MCF 10A (cell line): Measurements from ENCODE around the gene ARFGAP1. TPM values are rescaled to one million over a fixed set of nuclear protein-coding genes. Genes with fewer than 3 reads are reported as not detected.

Experiments
- BruUV-seq: library from RNA; stranded (reverse); fragments of 400-500 nt; replicated peaks from 2 replicates; lab custom pipeline; 2021; lab: Mats Ljungman, UMichigan
- CTCF ChIA-PET: fragments of 300-600 bp; sonication (Branson Sonifier 250); formaldehyde crosslinking; extraction: SDS; loops from one replicate; lab custom pipeline; 2021; ENCODE audit warnings: antibody characterized with exemption, inconsistent platforms; lab: Yijun Ruan, JAX
- POLR2A ChIA-PET: fragments of 300-600, 350-650 bp; sonication (Branson Sonifier 250); formaldehyde crosslinking; extraction: SDS; loops from one replicate; lab custom pipeline; 2020; ENCODE audit warnings: antibody characterized with exemption, inconsistent platforms; lab: Yijun Ruan, JAX
- DNase-seq: peaks from one replicate; pipeline ENCODE4 v3.0.0-alpha.2; 2018; ENCODE audit not compliant: unreplicated experiment
- H3K27ac Mint-ChIP-seq: one replicate; pipeline ENCODE4 v1.8.0; 2022; ENCODE audit warnings: mild to moderate bottlenecking, low read depth, mixed read lengths; ENCODE audit not compliant: unreplicated experiment
- H3K27me3 Mint-ChIP-seq: one replicate; pipeline ENCODE4 v1.8.0; 2022; ENCODE audit warnings: mixed read lengths; ENCODE audit not compliant: insufficient read depth, unreplicated experiment
- H3K36me3 Mint-ChIP-seq: one replicate; pipeline ENCODE4 v1.8.0; 2022; ENCODE audit warnings: mild to moderate bottlenecking, moderate library complexity, mixed read lengths; ENCODE audit not compliant: insufficient read depth, unreplicated experiment
- H3K4me1 Mint-ChIP-seq: one replicate; pipeline ENCODE4 v1.8.0; 2022; ENCODE audit warnings: mixed read lengths; ENCODE audit not compliant: insufficient read depth, unreplicated experiment
- H3K4me3 Mint-ChIP-seq: one replicate; pipeline ENCODE4 v1.8.0; 2022; ENCODE audit warnings: mild to moderate bottlenecking, moderate library complexity, mixed read lengths; ENCODE audit not compliant: unreplicated experiment
- H3K9me3 Mint-ChIP-seq: one replicate; pipeline ENCODE4 v1.8.0; 2022; ENCODE audit warnings: mixed read lengths; ENCODE audit not compliant: unreplicated experiment
- intact Hi-C: fragments of 100-400 bp; cut with micrococcal nuclease; formaldehyde crosslinking; loops from 2 replicates; pipeline ENCODE4 v1.14.1; 2022
- total RNA-seq: library from RNA; stranded (reverse); gene quantifications from 2 replicates; pipeline ENCODE4 v1.2.3, GENCODE V29; 2022
- TF ChIP-seq, protein P1 (sequence below): fragments of 200-600 bp; IDR thresholded peaks from one replicate; pipeline ENCODE4 v1.8.0; 2022; ENCODE audit warnings: antibody characterized with exemption, mild to moderate bottlenecking; ENCODE audit not compliant: unreplicated experiment

ARFGAP1 gene
- total RNA-seq, 1 experiment from 2014 or later, result 93.6 TPM

DNA sequence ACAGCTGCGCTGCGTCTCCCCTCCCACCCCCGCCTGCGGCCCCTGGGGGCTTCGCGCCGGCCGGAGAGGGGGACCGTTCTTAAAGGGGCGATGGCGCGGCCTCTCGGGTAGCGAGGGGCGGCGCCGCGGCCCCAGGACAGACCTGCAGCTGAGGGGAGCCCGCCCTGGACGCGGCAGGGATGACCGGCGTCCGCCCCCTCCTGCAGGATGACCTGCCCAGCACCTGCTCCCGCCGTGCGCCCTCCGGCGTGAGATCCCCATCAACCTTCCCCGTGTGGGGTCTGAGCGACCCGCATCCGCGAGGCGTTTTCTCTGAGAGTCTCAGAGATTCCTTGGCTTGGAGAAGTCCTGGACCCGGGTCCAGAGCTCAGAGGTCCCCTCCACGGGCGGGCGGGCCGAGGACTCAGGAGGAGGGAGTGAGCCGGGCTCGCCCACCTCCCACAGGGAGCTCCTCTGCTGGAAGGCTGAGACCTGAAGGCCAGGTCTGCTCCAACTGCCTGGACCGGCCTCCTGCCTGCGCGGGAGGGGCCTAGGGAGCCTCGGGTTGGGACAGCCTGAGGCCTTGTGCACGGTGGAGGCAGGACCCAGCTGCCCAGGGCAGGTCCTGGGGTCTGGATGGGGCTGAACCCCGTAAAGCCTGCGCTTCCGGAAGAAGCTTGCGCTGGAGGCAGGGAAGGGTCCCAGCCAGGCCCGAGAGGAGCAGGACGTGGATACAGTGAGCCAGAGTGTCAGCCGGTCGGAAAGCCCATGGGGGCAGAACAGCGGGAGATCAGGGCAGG is 17.8 kb upstream of the ARFGAP1 start:
- no TSS peak for BruUV-seq
- POLR2A ChIA-PET, result interaction anchor here (0.5 to 2.3 kb wide), 8 partner anchors 16 to 171 kb away, joined by 3 to 20 read pairs (median 4); partner anchors contain the start of gene ARFGAP1
- Mint-ChIP-seq H3K27ac (peak overlapping the region; percentile 89), H3K36me3 (no peaks in the 10 kb centered on the region), H3K4me3 (no peak overlapping the region), H3K4me1 (peaks cover 27% of the 10 kb centered on the region), H3K9me3 (peaks cover 7% of the 10 kb centered on the region), H3K27me3 (peaks cover 41% of the 10 kb centered on the region)
- intact Hi-C loops, result no loop called here
- DNase-seq, result no peak
- TF ChIP-seq, protein P1, sequence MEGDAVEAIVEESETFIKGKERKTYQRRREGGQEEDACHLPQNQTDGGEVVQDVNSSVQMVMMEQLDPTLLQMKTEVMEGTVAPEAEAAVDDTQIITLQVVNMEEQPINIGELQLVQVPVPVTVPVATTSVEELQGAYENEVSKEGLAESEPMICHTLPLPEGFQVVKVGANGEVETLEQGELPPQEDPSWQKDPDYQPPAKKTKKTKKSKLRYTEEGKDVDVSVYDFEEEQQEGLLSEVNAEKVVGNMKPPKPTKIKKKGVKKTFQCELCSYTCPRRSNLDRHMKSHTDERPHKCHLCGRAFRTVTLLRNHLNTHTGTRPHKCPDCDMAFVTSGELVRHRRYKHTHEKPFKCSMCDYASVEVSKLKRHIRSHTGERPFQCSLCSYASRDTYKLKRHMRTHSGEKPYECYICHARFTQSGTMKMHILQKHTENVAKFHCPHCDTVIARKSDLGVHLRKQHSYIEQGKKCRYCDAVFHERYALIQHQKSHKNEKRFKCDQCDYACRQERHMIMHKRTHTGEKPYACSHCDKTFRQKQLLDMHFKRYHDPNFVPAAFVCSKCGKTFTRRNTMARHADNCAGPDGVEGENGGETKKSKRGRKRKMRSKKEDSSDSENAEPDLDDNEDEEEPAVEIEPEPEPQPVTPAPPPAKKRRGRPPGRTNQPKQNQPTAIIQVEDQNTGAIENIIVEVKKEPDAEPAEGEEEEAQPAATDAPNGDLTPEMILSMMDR, result no peak
- CTCF ChIA-PET, result interaction anchor here (0.5 to 7.1 kb wide), 3 partner anchors 16 to 31 kb away, joined by 3 to 45 read pairs (median 5); no protein-coding TSS in a partner anchor

DNA sequence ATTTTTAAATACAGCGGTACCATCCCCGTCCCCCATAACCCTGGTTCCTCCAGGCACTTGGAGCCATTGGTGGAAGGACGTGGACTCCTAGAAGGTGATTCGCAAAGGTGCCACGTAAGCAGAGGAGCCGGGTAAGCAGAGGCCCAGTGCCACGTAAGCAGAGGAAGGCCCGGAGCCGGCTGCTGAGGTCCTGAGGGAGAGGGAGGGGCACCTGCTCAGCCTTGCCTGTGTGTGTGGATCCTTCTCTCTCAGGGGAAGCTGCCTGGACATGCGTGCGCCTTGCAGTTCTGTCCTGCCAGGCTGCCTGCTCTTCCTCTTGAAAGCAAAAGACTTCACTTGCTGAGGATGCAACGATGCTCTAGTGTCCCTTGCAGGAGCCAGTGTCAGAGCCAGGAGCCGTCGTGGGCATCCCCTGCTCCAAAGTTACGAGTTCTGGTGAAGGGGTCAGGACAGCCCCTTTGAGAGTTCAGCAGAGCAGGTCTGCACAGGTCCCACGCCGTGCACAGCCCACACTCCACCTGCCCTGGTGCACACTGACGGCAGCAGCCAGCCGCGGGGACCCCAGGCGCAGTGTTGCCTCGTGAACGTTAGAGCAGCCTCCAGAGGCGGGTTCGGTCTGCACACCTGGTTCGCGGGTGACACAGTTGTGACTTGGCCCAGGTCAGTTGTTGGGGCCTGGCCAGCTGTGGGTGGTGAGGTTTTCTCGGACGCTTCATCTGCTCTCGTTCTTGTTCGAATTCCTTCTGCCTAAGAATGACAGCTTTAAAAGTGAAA is 16.5 kb upstream of the ARFGAP1 start:
- Mint-ChIP-seq H3K27me3 (peaks cover 48% of the 10 kb centered on the region), H3K36me3 (no peaks in the 10 kb centered on the region), H3K4me3 (peak overlapping the region; percentile 47), H3K4me1 (peaks cover 22% of the 10 kb centered on the region), H3K9me3 (peaks cover 7% of the 10 kb centered on the region), H3K27ac (peak overlapping the region; percentile 89)
- intact Hi-C loops, result no loop called here
- BruUV-seq, result no TSS peak
- POLR2A ChIA-PET, result interaction anchor here (0.6 to 2.3 kb wide), 9 partner anchors 10 to 831 kb away, joined by 3 to 20 read pairs (median 4); partner anchors contain the start of gene ARFGAP1
- DNase-seq, result peak; percentile 55
- TF ChIP-seq, protein P1, result no peak
- CTCF ChIA-PET, result interaction anchor here (0.7 to 7.1 kb wide), 6 partner anchors 10 to 54 kb away, joined by 3 to 45 read pairs (median 3); partner anchors contain the start of gene BIRC7

DNA sequence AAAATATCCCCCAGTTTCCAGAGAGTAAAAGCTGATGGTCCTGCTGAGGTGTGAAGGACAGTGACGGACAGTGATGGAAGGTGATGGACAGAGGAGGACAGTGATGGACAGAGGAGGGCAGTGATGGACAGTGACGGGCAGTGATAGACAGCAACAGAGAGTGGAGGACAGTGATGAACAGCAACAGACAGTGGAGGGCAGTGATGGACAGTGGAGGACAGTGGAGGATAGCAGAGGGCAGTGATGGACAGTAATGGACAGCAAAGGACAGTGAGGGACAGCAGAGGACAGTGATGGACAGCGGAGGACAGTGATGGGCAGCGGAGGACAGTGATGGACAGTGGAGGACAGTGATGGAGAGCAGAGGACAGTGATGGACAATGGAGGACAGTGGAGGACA is 15.7 kb upstream of the ARFGAP1 start:
- DNase-seq, result no peak
- TF ChIP-seq, protein P1, result no peak
- no TSS peak for BruUV-seq
- H3K4me1 Mint-ChIP-seq, result peaks cover 21% of the 10 kb centered on the region
- CTCF ChIA-PET, result interaction anchor here (0.9 to 7.1 kb wide), 3 partner anchors 9 to 33 kb away, joined by 3 to 45 read pairs (median 3); no protein-coding TSS in a partner anchor
- H3K27ac Mint-ChIP-seq, result no peak overlapping the region
- intact Hi-C loops, result no loop called here
- peaks cover 56% of the 10 kb centered on the region for H3K27me3 Mint-ChIP-seq
- POLR2A ChIA-PET, result interaction anchor here (0.6 to 2.3 kb wide), 3 partner anchors 9 to 23 kb away, joined by 3 to 20 read pairs (median 4); partner anchors contain the start of gene ARFGAP1
- H3K9me3 Mint-ChIP-seq, result peaks cover 7% of the 10 kb centered on the region
- no peaks in the 10 kb centered on the region for H3K36me3 Mint-ChIP-seq
- H3K4me3 Mint-ChIP-seq, result no peak overlapping the region

DNA sequence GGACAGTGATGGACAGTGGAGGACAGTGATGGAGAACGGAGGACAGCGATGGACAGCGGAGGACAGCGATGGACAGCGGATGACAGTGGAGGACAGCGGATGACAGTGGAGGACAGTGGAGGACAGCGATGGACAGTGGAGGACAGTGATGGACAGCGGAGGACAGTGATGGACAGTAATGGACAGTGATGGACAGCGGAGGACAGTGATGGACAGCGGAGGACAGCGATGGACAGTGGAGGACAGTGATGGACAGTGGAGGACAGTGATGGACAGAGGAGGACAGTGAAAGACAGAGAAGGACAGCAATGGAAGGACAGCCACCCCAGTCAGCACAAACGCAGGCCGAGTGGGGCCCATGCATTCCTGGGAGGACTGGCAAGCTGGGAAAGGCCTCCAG is 15.0 kb upstream of the ARFGAP1 start:
- Mint-ChIP-seq H3K4me1 (peaks cover 21% of the 10 kb centered on the region), H3K27ac (no peak overlapping the region), H3K9me3 (peaks cover 7% of the 10 kb centered on the region), H3K27me3 (peaks cover 58% of the 10 kb centered on the region), H3K36me3 (no peaks in the 10 kb centered on the region), H3K4me3 (no peak overlapping the region)
- POLR2A ChIA-PET, result no interaction called here
- DNase-seq, result no peak
- TF ChIP-seq, protein P1, result no peak
- intact Hi-C loops, result no loop called here
- BruUV-seq, result no TSS peak
- CTCF ChIA-PET, result interaction anchor here (0.8 to 1.0 kb wide), 2 partner anchors 13 to 32 kb away, joined by 3 to 4 read pairs; no protein-coding TSS in a partner anchor
